Breast epithelium (tissue), 3 donors: ENCODE data around the gene SMC4.

Experiments
- POLR2A ChIP-seq: fragments of 450-650 bp; IDR thresholded peaks from one replicate; pipeline ENCODE4 v1.6.1; 2016; ENCODE audit warnings: antibody characterized with exemption, mild to moderate bottlenecking, moderate library complexity
- POLR2AphosphoS5 ChIP-seq, 3 donors: sonication (generic); formaldehyde crosslinking; IDR thresholded peaks; one replicate each; pipeline ENCODE4 v1.6.1; 2017; ENCODE audit warnings: antibody characterized with exemption in 3 of 3
- TF ChIP-seq, protein P1 (sequence below), 3 donors: fragments of 450-650 bp; IDR thresholded peaks; one replicate each; pipeline ENCODE4 v1.5.1; 2016 to 2017; ENCODE audit warnings: antibody characterized with exemption in 3 of 3, mild to moderate bottlenecking in 3 of 3, moderate library complexity in 3 of 3

- TF ChIP-seq, protein P1, sequence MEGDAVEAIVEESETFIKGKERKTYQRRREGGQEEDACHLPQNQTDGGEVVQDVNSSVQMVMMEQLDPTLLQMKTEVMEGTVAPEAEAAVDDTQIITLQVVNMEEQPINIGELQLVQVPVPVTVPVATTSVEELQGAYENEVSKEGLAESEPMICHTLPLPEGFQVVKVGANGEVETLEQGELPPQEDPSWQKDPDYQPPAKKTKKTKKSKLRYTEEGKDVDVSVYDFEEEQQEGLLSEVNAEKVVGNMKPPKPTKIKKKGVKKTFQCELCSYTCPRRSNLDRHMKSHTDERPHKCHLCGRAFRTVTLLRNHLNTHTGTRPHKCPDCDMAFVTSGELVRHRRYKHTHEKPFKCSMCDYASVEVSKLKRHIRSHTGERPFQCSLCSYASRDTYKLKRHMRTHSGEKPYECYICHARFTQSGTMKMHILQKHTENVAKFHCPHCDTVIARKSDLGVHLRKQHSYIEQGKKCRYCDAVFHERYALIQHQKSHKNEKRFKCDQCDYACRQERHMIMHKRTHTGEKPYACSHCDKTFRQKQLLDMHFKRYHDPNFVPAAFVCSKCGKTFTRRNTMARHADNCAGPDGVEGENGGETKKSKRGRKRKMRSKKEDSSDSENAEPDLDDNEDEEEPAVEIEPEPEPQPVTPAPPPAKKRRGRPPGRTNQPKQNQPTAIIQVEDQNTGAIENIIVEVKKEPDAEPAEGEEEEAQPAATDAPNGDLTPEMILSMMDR (IDR thresholded peaks at IDR 0.05): no peak
- TF ChIP-seq POLR2A (no peak), POLR2AphosphoS5 (IDR thresholded peaks at IDR 0.05) (no peak)
Measured at GRCh38 chr3:160445854-160446253, 46.4 kb downstream of the SMC4 start.
